HG03103 (cell line): ENCODE data around the gene ZNF367.
"Not testable (repeated sequence)": the region's sequence is repeated elsewhere in the genome, so short reads cannot be mapped to it uniquely, and the experiment has no call there.

Experiments used
- ATAC-seq: cut with Tn5 transposase; IDR thresholded peaks from one replicate; pipeline ENCODE4 v1.9.1; 2021; ENCODE audit warnings: low read depth; ENCODE audit not compliant: unreplicated experiment

ZNF367 gene

GRCh38 chr9:96375507-96375906 lies 42.7 kb downstream of the ZNF367 start:
- not testable (repeated sequence) for ATAC-seq

DNA sequence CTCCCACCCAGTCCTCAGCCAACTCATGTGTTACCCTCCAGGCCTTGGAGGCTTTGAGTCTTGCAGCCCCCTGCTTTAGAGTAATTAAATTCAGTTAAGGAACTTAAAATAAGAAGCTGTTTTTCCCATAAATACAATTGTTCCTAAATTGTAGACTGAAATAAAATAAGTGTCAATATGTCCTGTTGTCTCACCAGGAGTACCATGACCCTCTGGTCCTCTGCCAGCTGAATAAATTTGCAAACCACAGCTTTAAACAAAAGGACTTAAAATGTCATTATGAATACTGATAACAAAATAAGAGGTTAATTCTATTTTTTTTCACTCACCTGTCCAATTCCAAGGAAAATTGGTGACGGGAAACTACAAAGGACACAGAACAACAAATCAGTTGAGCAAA lies 50.2 kb downstream of the ZNF367 start:
- no peak for ATAC-seq

DNA sequence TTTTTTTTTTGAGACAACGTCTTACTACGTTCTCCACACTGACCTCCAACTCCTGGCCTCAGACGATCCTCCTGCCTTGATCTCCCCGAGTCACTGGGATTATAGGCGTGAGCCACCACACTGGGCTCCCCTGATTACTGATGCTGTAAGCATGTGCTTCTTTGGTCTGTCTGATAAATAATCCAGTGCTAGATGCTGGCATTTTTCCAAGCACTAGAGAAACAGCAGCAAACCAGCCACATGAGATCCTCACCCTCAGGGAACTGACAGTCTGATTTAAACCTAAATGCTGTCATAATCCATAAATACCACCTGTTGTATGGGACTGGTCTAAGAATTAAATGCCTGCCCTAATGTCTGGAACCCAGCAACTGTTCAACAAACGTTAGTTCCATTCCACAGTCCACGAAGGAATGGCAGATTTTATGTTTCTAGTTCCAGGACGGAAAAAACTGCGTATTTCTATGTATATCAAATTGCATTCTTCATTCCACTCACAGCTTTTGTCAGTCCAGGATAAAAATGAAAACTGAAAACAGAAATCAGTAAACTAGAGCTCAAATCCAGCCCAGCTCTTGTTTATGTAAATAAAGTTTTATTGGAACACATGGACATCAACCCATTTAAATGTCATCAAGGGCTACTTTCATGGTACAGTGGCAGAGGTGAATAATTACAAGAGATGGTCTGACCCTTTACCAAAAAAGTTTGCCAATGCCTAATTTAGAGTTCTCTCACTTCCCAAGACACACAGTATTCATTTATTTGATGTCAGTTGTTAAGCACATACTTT lies 54.8 kb downstream of the ZNF367 start:
- no peak for ATAC-seq

GRCh38 chr9:96362119-96362518 lies 56.1 kb downstream of the ZNF367 start:
- not testable (repeated sequence) for ATAC-seq

DNA sequence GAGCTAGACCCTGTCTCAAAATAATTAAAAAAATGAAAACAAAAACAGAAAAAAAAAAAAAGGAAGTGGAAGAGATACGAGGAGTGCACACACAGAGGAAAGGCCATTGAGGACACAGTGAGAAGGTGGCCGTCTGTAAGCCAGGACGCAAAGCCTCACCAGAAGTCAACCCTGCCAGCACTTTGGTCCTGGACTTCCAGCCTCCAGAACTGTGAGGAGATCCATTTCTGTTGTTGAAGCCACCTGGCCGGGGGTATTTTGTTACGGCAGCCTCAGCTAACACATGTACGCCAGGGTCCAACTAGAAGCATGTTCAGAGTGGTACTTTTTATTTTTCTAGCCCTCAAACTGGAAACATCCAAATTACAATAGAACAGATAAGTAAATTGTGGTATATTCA lies 56.5 kb downstream of the ZNF367 start:
- ATAC-seq = no peak

- ATAC-seq = no peak
Observed at GRCh38 chr9:96360976-96361375, 57.2 kb downstream of the ZNF367 start.

GRCh38 chr9:96360523-96360922 lies 57.6 kb downstream of the ZNF367 start:
- ATAC-seq = not testable (repeated sequence)

DNA sequence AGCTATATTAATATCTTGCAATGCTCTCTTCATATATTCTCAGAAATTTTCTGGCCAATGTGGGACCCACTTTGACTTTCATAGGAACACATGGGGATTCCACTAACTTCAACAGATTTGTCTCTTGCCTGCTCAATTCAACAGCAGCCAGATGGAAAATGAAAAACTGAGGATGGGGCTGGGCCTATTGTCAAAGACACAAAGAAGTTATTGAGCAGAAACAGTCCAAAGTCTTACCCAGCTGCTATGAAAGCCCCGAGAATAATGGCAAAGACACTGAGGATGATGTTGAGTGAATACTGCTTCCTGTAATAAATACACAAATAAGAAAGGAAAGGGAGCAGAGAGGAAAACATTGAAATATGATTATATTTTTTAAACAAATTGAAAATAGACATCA lies 67.3 kb downstream of the ZNF367 start:
- ATAC-seq = no peak

DNA sequence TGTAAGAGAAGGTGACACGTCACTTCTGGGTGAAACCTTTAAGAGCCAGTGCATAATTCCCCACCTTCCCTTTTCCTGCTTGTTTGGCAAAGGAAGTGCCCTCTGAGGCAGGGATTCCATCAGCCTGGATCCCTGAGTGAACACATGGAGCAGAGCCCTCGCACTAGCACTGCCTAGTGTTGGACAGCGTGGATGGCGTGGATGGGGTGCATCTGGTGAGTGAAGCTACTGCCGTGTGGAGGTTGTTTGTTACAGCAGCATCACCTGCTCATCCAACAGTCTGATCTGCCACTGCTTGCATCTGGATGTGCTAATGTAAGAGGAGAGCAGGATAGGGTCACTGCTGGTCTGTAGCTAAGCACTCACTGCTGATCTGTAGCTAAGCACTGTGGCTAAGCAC lies 69.9 kb downstream of the ZNF367 start:
- no peak for ATAC-seq

DNA sequence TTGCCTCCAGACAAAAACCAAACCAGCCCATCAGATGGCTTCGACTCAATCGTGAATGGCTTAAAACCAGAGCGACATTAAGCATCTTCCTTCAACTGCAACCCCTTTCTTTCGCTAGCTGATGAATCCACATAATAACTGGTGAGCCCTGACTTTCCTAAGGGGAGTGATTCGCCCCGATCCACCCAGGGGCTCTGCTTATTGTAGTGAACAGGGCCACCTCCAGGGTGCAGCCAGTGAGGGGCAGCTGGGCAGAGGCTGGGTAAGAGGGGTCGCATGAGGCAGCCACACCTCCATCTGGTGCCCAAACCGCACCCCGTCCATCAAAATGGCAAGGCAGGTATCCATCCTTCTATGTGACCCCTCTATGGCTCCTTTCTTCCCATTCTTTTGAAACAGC lies 72.6 kb downstream of the ZNF367 start:
- ATAC-seq = no peak

- no peak for ATAC-seq
Observed at GRCh38 chr9:96344458-96345180, 73.6 kb downstream of the ZNF367 start.

DNA sequence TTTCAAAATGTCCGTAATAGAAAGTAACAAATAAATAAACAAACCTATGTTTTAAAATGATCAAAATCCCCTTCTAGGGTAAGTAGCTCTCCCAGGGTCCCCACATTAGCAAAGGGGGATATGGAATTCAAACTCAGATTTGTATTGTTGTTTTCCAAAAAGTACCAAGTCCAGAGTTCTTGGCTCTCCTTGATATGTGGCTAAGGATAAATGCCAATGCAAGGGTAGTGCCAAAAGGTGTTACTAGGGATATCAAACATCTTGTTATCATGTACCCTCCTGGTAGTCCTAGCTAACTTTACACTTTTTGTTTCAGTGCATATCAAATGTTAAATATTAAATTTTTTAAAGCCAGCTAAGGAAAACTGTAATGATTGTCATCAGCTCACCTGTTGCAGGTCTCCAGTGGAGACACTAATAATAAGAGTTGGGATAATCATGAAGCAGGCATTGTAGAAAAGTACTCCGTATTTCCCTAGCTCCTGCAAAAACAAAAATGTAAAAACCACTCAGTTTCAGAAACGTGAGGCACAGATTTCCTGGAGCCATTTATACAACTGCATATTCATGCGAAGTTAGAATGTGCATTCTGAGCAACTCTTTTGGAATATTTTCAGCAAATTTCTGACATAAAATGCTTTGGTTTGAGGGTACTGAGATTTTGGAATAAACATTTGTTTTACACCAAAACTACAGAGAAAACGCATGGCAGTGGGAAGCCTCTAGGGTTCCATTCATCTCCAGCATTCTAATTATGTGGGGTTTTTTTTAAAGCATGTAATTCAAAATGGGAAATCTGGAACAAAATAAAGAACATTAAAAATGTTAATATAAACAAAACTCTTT lies 74.4 kb downstream of the ZNF367 start:
- ATAC-seq = no peak

DNA sequence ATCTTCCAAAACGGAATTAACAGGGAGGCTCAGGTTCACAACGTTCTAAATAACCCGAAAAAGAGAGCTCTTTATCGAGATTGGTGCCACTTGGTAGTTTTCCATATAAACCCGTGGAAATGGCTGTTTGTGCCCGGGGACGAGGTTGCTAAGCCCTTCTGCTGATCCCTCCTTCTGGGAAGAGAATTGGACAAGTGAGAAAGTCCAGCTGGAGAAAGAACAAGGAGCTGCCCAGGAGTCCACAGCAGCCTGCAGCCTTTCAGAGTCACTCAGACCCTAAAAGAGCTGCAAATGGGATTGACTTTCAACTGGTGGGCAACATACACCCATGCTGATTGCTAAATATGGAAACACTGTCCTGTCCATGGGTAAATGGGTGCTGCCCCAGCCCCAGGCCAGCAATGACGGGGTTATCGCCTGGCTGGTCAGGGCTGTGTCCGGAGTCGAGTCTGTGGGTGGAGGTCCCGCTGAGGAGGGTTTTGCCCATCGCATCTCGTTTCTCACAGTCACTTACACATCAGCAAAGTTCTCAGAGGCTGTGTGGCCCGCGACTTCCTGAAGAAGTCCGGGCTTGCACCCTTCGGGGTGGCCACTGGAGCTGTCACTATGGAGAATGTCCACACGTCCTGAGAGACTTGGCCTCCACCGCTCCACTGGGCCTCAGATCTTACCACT lies 75.5 kb downstream of the ZNF367 start:
- no peak for ATAC-seq

GRCh38 chr9:96340707-96341106 lies 77.5 kb downstream of the ZNF367 start:
- ATAC-seq = no peak

DNA sequence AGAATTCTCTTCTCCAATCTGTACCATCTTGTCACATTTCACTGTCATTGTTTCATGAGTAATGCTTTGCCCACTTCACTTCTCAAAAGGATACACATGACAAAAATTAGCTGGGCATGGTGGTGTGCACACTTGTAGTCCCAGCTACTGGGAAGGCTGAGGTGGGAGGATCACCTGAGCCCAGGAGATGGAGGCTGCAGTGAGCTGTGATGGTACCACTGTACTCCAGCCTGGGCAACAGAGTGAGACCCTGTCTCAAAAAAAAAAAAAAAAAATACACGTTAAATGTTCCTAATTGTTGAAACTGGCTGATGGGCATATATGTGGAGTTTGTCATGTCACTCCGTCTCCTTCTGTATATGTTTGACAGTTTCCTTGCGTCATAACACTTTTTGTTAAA lies 79.9 kb downstream of the ZNF367 start:
- ATAC-seq = no peak
